Measurements from ENCODE around the gene PRUNE1. TPM values are rescaled to one million over a fixed set of nuclear protein-coding genes. Genes with fewer than 3 reads are reported as not detected.

Gene PRUNE1
- total and polyA plus RNA-seq, 11 donors = 15.1 to 65.3 (median 39.8) TPM

GRCh38 chr1:150973836-150974579 lies 34.2 kb upstream of the PRUNE1 start:
- ATAC-seq = peak in 3 of 4 donors; percentile 3 to 18 (median 16)
- H3K27ac ChIP-seq = peak overlapping the region; percentile 91 to 99 (median 95)
- H3K4me3 ChIP-seq = peak overlapping the region; percentile 75 to 99 (median 92)
- no peaks in the 10 kb centered on the region for H3K9me3 ChIP-seq
- peaks cover 0 to 2% (median 0%) of the 10 kb centered on the region in 9 donors for H3K36me3 ChIP-seq
- TF ChIP-seq CTCF (IDR thresholded peaks at IDR 0.05) (peak in 1 of 12 donors; percentile 9), POLR2A (IDR thresholded peaks at IDR 0.05) (no peak)
- intact Hi-C loops (cut with DNase I) = loop anchor here in 3 of 10 donors (5.0 kb wide), 2 partner anchors 47 to 97 kb away; partner anchors contain the start of genes SETDB1 (in 3 of the 3) and ARNT (in 1 of the 3)
- WGBS, 4 donors = 0 to 1% (median 1%) methylated on average over 22 to 67 of the region's 67 CpGs
- H3K4me1 ChIP-seq = peaks cover 0 to 85% (median 47%) of the 10 kb centered on the region in 12 donors
- peak; percentile 32 to 81 (median 50) for DNase-seq
- H3K27me3 ChIP-seq = no peaks in the 10 kb centered on the region

GRCh38 chr1:150974580-150975478 lies 33.4 kb upstream of the PRUNE1 start, which contains the start of gene CERS2:
Gene CERS2, minus strand, starts transcription at chr1:150974835. Its CDS starts 5,745 bp downstream, at chr1:150969090.
- peak within 1 kb of the TSS; percentile 91 to 99 (median 95) for H3K27ac ChIP-seq
- intact Hi-C loops (cut with DNase I) = loop anchor here in 3 of 10 donors (5.0 kb wide), 2 partner anchors 48 to 98 kb away; partner anchors contain the start of genes SETDB1 (in 3 of the 3) and ARNT (in 1 of the 3)
- 0 to 12% (median 4%) methylated on average over 14 to 106 of the region's 106 CpGs for WGBS, 4 donors
- H3K36me3 ChIP-seq = no peaks in the 10 kb centered on the region
- no peak for TF ChIP-seq POLR2A (IDR thresholded peaks at IDR 0.05)
- TF ChIP-seq CTCF (IDR thresholded peaks at IDR 0.05) = no peak
- H3K9me3 ChIP-seq = no peaks in the 10 kb centered on the region
- H3K27me3 ChIP-seq = no peaks in the 10 kb centered on the region
- peak within 1 kb of the TSS; percentile 75 to 99 (median 92) for H3K4me3 ChIP-seq
- DNase-seq (peak; percentile 83 to 92 (median 89)), ATAC-seq (peak; percentile 25 to 75 (median 62))
- H3K4me1 ChIP-seq = peaks cover 0 to 89% (median 47%) of the 10 kb centered on the region in 12 donors

- ATAC-seq (no peak), DNase-seq (no peak)
- H3K27ac ChIP-seq = peak overlapping the region in 4 of 12 donors; percentile 59 to 86 (median 70)
- intact Hi-C loops (cut with DNase I) = no loop called here
- TF ChIP-seq POLR2A (IDR thresholded peaks at IDR 0.05) (no peak), CTCF (IDR thresholded peaks at IDR 0.05) (no peak)
- no peaks in the 10 kb centered on the region for H3K9me3 ChIP-seq
- H3K36me3 ChIP-seq = no peaks in the 10 kb centered on the region
- H3K4me1 ChIP-seq = peaks cover 0 to 74% (median 33%) of the 10 kb centered on the region in 12 donors
- WGBS, 4 donors = 93 to 96% (median 93%) methylated on average over 9 of the region's 9 CpGs
- H3K27me3 ChIP-seq = no peaks in the 10 kb centered on the region
- peak overlapping the region in 1 of 12 donors; percentile 19 for H3K4me3 ChIP-seq
Observed at GRCh38 chr1:150976401-150976821, 31.8 kb upstream of the PRUNE1 start.
